Left ventricle myocardium inferior (tissue), 1 donor: ENCODE data around the gene NEDD8. TPM values are rescaled to one million over a fixed set of nuclear protein-coding genes. Genes with fewer than 3 reads are reported as not detected.

Experiments used
- DNase-seq: peaks from one replicate; pipeline ENCODE4 v3.0.0-alpha.2; 2020
- H3K27ac ChIP-seq: fragments of 200-600 bp; replicated peaks from 2 replicates; pipeline ENCODE4 v1.8.0; 2021
- H3K27me3 ChIP-seq: fragments of 200-600 bp; 2 replicates; pipeline ENCODE4 v1.8.0; 2021; ENCODE audit warnings: low read depth
- H3K36me3 ChIP-seq: fragments of 200-600 bp; 2 replicates; pipeline ENCODE4 v1.8.0; 2021
- H3K4me1 ChIP-seq: fragments of 200-600 bp; 2 replicates; pipeline ENCODE4 v1.8.0; 2021
- H3K4me3 ChIP-seq: fragments of 200-600 bp; 2 replicates; pipeline ENCODE4 v1.8.0; 2021; ENCODE audit warnings: mild to moderate bottlenecking, moderate library complexity
- H3K9me3 ChIP-seq: fragments of 200-600 bp; replicated peaks from 2 replicates; pipeline ENCODE4 v1.8.0; 2021
- CTCF ChIP-seq: fragments of 200-600 bp; IDR thresholded peaks from 2 replicates; pipeline ENCODE4 v1.8.0; 2021; ENCODE audit warnings: antibody characterized with exemption, mild to moderate bottlenecking, borderline replicate concordance
- intact Hi-C: fragments of 100-400 bp; cut with micrococcal nuclease; formaldehyde crosslinking; loops from one replicate; pipeline ENCODE4 v1.11.0; 2022
- total RNA-seq: library from RNA; stranded (reverse); fragmentation: NEBNext Ultra II Directional; extraction: Animal tissue kit (Norgen Biotek cat#: 25700); gene quantifications from one replicate; pipeline ENCODE4 v1.2.1, GENCODE V29; 2021
- donor health status: DM: no; HTN: yes; CAD: no; lungs with severe emphysema.

The NEDD8 gene
- total RNA-seq, 1 donor from 2014 or later, result 214 TPM

- Histone ChIP-seq H3K9me3 (no peaks in the 10 kb centered on the region), H3K4me3 (peak overlapping the region; percentile 86), H3K36me3 (peaks cover 34% of the 10 kb centered on the region), H3K4me1 (peaks cover 43% of the 10 kb centered on the region), H3K27ac (peak overlapping the region; percentile 97), H3K27me3 (no peaks in the 10 kb centered on the region)
- intact Hi-C loops, result no loop called here
- TF ChIP-seq CTCF, result no peak
- DNase-seq, result no peak
Observed at GRCh38 chr14:24213866-24214662, 18.1 kb downstream of the NEDD8 start.

GRCh38 chr14:24212924-24213865, 19.0 kb downstream of the NEDD8 start, which contains the start of gene CHMP4A:
CHMP4A (minus strand) TSS chr14:24213488; CDS start chr14:24213439, 49 bp downstream.
- DNase-seq, result peak; percentile 97
- peaks cover 42% of the 10 kb centered on the region for H3K36me3 ChIP-seq
- no peaks in the 10 kb centered on the region for H3K27me3 ChIP-seq
- H3K4me1 ChIP-seq, result peaks cover 43% of the 10 kb centered on the region
- no peaks in the 10 kb centered on the region for H3K9me3 ChIP-seq
- peak within 1 kb of the TSS; percentile 86 for H3K4me3 ChIP-seq
- H3K27ac ChIP-seq, result peak within 1 kb of the TSS; percentile 97
- intact Hi-C loops, result no loop called here
- peak; percentile 42 for TF ChIP-seq CTCF

- Histone ChIP-seq H3K27ac (no peak overlapping the region), H3K27me3 (no peaks in the 10 kb centered on the region), H3K9me3 (no peaks in the 10 kb centered on the region), H3K4me1 (peaks cover 48% of the 10 kb centered on the region), H3K36me3 (peaks cover 52% of the 10 kb centered on the region), H3K4me3 (no peak overlapping the region)
- no peak for DNase-seq
- intact Hi-C loops, result no loop called here
- no peak for TF ChIP-seq CTCF
Observed at GRCh38 chr14:24211311-24211710, 20.9 kb downstream of the NEDD8 start.

- H3K9me3 ChIP-seq, result no peaks in the 10 kb centered on the region
- intact Hi-C loops, result no loop called here
- no peaks in the 10 kb centered on the region for H3K27me3 ChIP-seq
- DNase-seq, result no peak
- peaks cover 14% of the 10 kb centered on the region for H3K4me1 ChIP-seq
- TF ChIP-seq CTCF, result no peak
- peaks cover 71% of the 10 kb centered on the region for H3K36me3 ChIP-seq
- H3K27ac ChIP-seq, result no peak overlapping the region
- H3K4me3 ChIP-seq, result no peak overlapping the region
Observed at GRCh38 chr14:24207625-24208024, 24.5 kb downstream of the NEDD8 start.

GRCh38 chr14:24207104-24207551, 25.0 kb downstream of the NEDD8 start:
- intact Hi-C loops, result no loop called here
- H3K27me3 ChIP-seq, result no peaks in the 10 kb centered on the region
- DNase-seq, result no peak
- no peak overlapping the region for H3K4me3 ChIP-seq
- peaks cover 74% of the 10 kb centered on the region for H3K36me3 ChIP-seq
- H3K27ac ChIP-seq, result no peak overlapping the region
- peaks cover 9% of the 10 kb centered on the region for H3K4me1 ChIP-seq
- TF ChIP-seq CTCF, result no peak
- H3K9me3 ChIP-seq, result no peaks in the 10 kb centered on the region
